Activated CD4-positive, CD25-positive, alpha-beta regulatory T cell (primary cell): ENCODE measurements around the gene OR2M5.

Source experiments
- DNase-seq, 4 experiments: peaks; one replicate each; lab custom pipeline; 2025; lab: John Stamatoyannopoulos, UW

The OR2M5 gene

GRCh38 chr1:248144513-248145198 lies at the start of gene OR2M5:
Gene OR2M5 (plus strand): TSS chr1:248145148. CDS start chr1:248145148, 0 bp downstream.
- no peak for DNase-seq

- DNase-seq: no peak
Measured at GRCh38 chr1:248098529-248098928, 46.4 kb upstream of the OR2M5 start.

DNA sequence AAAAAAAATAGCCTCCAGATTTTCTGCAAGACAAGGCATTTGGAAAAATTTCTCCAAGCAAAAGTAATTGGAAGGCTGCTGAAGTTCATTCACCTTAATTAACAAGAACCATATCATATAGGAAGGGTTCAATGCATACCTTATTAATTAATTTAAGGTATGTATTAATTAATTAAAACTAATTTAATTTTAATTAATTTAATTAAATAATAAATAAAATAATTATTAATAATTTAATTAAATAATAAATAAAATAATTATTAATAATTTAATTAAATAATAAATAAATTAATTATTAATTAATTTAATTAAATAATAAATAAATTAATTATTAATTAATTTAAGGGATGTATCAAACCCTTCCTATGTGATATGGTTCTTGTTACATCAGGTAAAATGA lies 42.1 kb upstream of the OR2M5 start:
- DNase-seq: no peak

DNA sequence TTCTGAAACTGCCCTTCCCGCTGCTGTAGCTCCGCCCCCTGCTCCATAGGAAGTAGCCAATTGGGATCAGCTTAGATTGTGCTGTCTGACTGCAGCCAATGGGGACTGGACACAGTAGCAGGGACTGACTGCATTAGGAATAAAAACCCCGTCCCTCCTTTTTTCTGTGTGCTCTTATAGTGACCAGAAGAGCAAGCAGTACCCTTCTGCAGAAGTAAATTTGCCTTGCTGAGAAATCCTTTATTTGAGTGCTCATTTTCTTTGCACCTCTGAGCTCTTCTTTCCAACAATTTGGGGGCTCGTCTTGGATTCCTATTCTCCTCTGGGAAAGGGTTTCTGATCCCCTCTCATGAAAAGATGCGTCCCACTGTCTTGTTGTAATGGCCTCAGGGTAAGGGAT lies 33.8 kb upstream of the OR2M5 start:
- no peak for DNase-seq

DNA sequence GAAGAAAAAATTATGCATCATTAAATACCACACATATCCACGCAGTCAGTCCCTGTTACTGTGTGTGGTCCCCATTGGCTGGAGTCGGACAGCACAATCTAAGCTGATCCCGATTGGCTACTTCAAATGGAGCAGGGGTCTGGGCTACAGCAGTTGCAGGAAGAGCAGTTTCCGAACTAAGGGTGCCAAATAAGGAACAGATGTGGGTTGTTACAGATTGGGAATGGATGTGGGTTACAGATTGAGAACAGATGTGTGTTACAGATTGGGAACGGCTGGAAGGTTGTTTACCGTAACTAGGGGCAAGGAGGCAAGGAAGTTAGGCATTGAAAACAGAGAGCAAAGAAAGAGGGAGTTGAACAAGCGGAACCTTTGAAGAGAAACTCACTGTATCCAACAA lies 30.1 kb upstream of the OR2M5 start:
- no peak for DNase-seq

DNA sequence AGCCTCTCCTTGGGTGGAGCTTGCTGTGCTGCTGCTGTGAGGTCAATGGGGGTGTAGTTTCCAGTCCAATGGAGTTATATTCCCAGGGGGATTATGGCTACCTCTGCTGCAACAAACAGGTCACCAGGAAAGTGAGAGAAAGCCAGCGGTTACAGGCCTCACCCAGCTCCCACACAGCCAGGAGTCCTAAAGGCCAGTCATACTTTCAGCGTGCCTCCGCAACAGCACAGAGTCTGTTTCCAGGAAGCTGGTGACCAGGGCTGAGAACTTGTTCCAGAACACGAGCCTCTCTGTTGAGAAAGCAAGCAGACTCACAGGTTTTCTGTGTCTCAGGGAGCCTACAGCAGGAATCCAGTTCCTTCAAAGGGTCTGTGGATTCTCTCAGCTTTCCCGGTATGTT lies 17.3 kb upstream of the OR2M5 start:
- DNase-seq: no peak

DNA sequence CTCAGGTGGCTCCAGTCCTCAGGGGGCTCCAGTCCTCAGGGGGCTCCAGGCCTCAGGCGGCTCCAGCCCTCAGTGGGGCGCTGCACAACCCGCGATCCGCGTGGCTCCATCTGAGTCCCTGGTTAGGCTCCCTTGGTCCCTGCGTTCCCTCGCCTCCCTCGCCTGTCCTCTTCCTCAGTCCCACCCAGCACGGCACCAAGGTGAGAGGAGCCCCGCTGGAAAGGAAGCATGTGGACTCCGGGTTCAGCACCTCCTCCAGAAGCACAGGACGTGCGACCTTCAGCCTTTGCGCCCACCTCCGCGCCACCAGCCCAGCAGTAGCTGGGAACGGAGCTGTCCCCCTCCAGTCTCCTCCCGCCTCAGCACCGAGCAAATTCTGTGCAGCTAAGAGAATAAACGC lies 8.1 kb upstream of the OR2M5 start:
- DNase-seq: no peak

DNA sequence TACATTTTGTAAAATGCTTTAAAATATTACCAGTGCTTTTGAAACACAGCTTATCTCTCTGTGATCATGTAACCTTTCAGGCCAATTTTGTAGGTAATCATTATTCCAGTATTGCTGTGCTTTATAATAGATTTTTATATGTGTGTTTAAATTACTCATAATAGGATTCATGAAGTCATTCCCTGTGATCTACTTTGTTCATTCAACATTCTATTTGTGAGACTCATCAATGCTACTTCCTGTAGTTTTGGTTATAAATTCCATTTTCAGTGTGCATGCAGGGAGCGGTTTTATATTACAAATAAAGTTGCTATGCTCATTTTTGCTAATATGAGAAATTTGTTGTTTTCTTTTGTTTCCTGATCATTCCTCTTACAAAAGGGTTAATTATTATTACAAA lies 4.1 kb upstream of the OR2M5 start:
- DNase-seq: no peak

DNA sequence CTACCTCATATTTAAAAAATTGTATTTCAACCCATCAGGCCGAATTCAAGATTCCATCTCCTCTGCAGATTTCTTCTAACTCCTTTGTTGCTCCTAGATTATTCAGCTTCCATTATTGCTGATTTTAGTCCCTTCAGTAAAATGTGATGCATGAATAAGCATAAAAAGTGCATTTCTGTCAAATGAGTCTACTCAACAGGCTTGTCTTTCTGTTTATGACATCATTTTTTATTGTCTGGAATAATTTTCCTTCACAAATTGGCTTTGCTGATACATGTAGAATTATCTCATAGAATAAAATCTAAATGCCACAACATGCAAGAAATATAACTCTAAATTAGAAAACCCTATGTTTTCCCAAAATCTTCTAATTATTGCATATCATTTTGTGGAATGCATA lies 1.6 kb upstream of the OR2M5 start:
- no peak for DNase-seq

DNA sequence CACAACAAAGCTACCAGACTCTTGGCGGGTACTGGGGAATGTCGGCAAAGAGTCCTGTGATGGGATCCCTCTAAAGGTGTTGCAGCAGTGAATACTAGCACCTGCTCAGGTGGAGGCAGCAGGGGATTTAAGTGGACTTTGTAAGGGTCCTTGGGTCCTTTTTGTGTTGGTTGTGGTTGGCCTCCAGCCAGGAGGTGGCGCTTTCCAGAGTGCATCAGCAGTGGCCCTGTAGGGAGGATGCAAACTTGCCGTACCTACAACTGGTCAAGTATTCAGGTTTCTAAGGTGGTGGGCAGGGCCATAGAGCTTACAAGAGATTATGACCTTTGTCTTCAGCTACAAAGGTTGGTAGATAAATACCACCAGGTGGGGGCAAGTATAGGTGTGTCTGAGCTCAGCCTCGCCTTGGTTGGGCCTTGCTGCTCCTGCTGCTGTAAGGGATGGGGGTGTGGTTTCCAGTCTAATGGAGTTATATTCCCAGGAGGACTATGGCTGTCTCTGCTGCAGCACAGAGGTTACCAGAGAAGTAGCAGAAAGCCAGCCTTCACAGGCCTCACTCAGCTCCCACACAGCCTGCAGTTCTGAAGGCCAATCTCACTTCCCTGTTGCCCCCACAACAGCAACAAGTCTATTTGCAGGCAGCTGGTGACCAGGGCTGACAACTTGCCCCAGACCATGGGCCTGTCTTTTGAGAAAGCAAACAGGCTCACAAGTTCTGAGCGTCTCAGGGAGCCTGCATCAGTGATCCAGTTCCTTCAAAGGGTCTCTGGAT lies 7.3 kb downstream of the OR2M5 start:
- DNase-seq: no peak

- no peak for DNase-seq
Measured at GRCh38 chr1:248155927-248156326, 11.0 kb downstream of the OR2M5 start.

DNA sequence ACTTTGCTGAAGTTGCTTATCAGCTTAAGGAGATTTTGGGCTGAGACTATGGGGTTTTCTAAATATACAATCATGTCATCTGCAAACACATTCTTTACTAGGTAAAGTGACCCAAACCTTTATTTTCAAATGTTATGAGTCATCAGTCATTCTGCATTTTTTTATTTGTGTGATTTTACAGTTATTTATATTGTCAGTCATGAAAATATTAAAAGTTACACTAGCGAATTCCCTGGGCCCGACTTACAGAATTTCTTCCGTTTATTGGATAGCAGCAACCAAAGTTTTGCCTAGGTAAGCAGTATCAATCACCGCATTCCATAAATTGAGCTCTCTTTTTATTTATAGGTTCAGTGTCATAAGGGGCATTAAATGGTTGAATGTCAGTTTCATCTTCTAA lies 13.8 kb downstream of the OR2M5 start:
- no peak for DNase-seq

DNA sequence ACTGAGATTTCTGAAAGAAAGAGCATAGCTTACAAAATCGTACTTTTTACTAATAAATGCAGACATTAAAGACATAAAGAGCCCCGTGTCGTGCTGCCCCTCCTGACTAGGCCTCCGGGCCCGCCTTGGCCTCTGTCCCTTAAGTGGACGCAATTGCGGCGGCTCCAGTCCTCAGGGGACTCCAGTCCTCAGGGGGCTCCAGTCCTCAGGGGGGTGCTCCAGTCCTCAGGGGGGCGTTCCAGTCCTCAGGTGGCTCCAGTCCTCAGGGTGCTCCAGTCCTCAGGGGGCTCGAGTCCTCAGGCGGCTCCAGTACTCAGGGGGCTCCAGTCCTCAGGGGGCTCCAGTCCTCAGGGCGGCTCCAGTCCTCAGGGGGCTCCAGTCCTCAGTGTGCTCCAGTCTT lies 19.1 kb downstream of the OR2M5 start:
- DNase-seq: no peak

GRCh38 chr1:248165186-248165585 lies 20.2 kb downstream of the OR2M5 start:
- no peak for DNase-seq

DNA sequence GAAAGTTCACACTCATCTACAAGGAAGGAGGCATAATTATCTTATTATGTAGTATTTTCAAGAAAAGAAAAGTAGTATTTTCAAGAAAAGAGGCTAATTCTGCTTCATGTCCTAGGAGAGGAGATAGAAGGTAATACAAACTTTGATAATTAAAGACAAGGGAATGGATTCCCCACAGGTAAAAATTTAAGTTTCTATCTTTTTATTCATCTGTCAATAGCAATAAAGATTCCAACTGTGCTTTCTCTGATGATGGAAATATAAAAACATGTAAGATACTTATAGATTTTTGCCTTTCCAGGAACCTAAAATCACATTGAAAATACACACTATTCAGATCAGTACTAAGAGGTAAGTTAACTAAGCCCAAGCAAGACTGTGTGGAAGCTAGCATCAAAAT lies 29.6 kb downstream of the OR2M5 start, which contains the start of gene OR2M2:
TSS of gene OR2M2 (plus strand) at position 301 of the 400 bp plus-strand sequence. CDS start 5,165 bp downstream, outside the sequence.
- DNase-seq: no peak

DNA sequence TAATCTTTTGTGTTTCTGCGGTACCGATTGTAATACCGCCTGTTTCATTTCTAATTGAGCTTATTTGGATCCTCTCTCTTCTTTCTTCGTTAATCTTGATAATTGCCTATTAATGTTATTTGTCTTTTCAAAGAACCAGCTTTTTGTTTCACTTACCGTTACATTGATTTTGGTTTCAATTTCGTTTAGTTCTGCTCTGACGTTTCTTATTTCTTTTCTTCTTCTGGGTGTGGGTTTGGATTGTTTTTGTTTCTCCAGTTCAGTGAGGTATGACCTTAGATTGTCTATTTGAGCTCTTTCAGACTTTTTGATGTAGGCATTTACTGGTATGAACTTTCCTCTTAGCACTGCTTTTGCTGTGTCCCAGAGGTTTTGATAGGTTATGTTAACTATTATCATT lies 39.0 kb downstream of the OR2M5 start:
- no peak for DNase-seq

GRCh38 chr1:248187363-248187762 lies 42.4 kb downstream of the OR2M5 start:
- DNase-seq: no peak

DNA sequence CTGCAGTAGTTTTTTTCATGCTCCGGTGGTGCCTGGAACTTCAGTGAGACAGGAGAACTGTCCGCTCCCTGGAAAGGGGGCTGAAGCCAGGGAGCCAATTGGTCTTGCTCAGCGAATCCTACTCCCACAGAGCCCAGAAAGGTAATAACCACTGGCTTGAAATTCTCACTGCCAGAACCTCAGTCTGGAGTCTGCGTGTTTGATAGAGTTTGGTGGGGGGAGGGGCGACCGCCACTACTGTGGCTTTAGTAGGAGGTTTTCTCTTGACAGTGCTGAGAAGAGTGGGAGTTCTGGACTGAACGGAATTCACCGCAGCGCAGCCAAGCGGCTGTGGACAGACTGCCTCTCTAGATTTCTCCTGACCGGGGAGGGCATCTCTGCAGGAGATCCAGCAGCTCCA lies 44.1 kb downstream of the OR2M5 start:
- no peak for DNase-seq

DNA sequence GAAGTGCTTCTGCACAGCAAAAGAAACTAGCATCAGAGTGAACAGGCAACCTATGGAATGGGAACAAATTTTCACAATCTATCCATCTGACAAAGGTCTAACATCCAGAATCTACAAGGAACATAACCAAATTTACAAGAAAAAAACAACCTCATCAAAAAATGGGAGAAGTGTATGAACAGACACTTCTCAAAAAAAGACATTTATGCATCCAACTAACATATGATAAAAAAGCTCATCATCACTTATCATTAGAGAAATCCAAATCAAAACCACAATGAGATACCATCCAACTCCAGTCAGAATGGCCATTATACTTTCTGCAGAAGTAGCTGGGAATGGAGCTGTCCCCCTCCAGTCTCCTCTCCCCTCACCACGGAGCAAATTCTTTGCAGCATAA lies 49.2 kb downstream of the OR2M5 start:
- no peak for DNase-seq
